HepG2 (cell line): ENCODE data around the gene VDAC1. TPM values are rescaled to one million over a fixed set of nuclear protein-coding genes. Genes with fewer than 3 reads are reported as not detected.

Source experiments
- ATRX ChIP-seq: sonication (generic); formaldehyde crosslinking; IDR thresholded peaks from 2 replicates; pipeline ENCODE4 v1.4.0; 2020; ENCODE audit warnings: missing genetic modification reagents, borderline replicate concordance
- CEBPG ChIP-seq: IDR thresholded peaks from 2 replicates; pipeline ENCODE4 v1.6.1; 2016
- KDM6A ChIP-seq: IDR thresholded peaks from 2 replicates; pipeline ENCODE4 v1.6.1; 2016; ENCODE audit warnings: low read depth
- MXD4 ChIP-seq: IDR thresholded peaks from 2 replicates; pipeline ENCODE4 v1.6.1; 2016; ENCODE audit warnings: mild to moderate bottlenecking, missing biosample characterization, missing genetic modification reagents
- MZF1 ChIP-seq: sonication (generic); formaldehyde crosslinking; IDR thresholded peaks from 2 replicates; pipeline ENCODE4 v1.8.1; 2023; ENCODE audit warnings: mild to moderate bottlenecking, missing genetic modification reagents, borderline replicate concordance
- RFX1 ChIP-seq: fragments of 450-650 bp; IDR thresholded peaks from 2 replicates; pipeline ENCODE4 v1.6.1; 2017
- RFXANK ChIP-seq: IDR thresholded peaks from 2 replicates; pipeline ENCODE4 v1.6.1; 2016
- TBX3 ChIP-seq: fragments of 450-650 bp; IDR thresholded peaks from 2 replicates; pipeline ENCODE4 v1.6.1; 2017; ENCODE audit warnings: antibody characterized with exemption, mild to moderate bottlenecking, inconsistent platforms, borderline replicate concordance
- ZBTB3 ChIP-seq: sonication (generic); formaldehyde crosslinking; IDR thresholded peaks from 2 replicates; pipeline ENCODE4 v1.4.0; 2020; ENCODE audit warnings: low read depth, mild to moderate bottlenecking, moderate library complexity, missing genetic modification reagents, borderline replicate concordance
- ZBTB43 ChIP-seq: sonication (generic); formaldehyde crosslinking; conservative IDR thresholded peaks from 2 replicates; pipeline ENCODE4 v1.4.0; 2020; ENCODE audit warnings: missing genetic modification reagents
- ZNF224 ChIP-seq: sonication (generic); formaldehyde crosslinking; IDR thresholded peaks from 2 replicates; pipeline ENCODE4 v1.5.0; 2020; ENCODE audit warnings: mild to moderate bottlenecking, missing genetic modification reagents
- ZNF451 ChIP-seq: sonication (generic); formaldehyde crosslinking; IDR thresholded peaks from 2 replicates; pipeline ENCODE4 v1.5.0; 2020; ENCODE audit warnings: mild to moderate bottlenecking, missing genetic modification reagents
- ZNF784 ChIP-seq: sonication (generic); formaldehyde crosslinking; IDR thresholded peaks from 2 replicates; pipeline ENCODE4 v1.5.1; 2020; ENCODE audit warnings: missing genetic modification reagents, mild to moderate bottlenecking, borderline replicate concordance
- polyA plus RNA-seq, 8 experiments: library from polyadenylated mRNA; depleted of rRNA in 3 of 8; stranded (reverse) in 7 of 8; unstranded in 1 of 8; fragments of >200 nt; fragmentation: Illumina TruSeq in 4 of 8; extraction: Trizol in 4 of 8; gene quantifications; 2 replicates each; pipeline versions ENCODE4 v1.2.1 to v1.2.3, GENCODE V29; 2011 to 2016; ENCODE audit warnings: low read depth in 4 of 8, missing spikeins in 1 of 8, mixed read lengths in 1 of 8; ENCODE audit not compliant: insufficient read depth in 1 of 8
- total RNA-seq, 5 experiments: library from RNA; depleted of rRNA; stranded (reverse); fragments of >200 nt; fragmentation: Illumina TruSeq; extraction: Trizol; gene quantifications; 2 replicates each; pipeline ENCODE4 v1.2.3, GENCODE V29; 2016; ENCODE audit warnings: low read depth in 1 of 5
- TF ChIP-seq, protein P1 (sequence below): sonication (generic); formaldehyde crosslinking; IDR thresholded peaks from 2 replicates; pipeline ENCODE4 v1.4.0; 2020; ENCODE audit warnings: missing genetic modification reagents, borderline replicate concordance
- TF ChIP-seq, protein P2 (sequence below): sonication (generic); formaldehyde crosslinking; IDR thresholded peaks from 2 replicates; pipeline ENCODE4 v1.5.0; 2020; ENCODE audit warnings: missing genetic modification reagents
- TF ChIP-seq, protein P3 (sequence below): sonication (generic); formaldehyde crosslinking; IDR thresholded peaks from 2 replicates; pipeline ENCODE4 v1.5.1; 2020; ENCODE audit warnings: missing genetic modification reagents, mild to moderate bottlenecking, borderline replicate concordance
- TF ChIP-seq, protein P4 (sequence below): sonication (generic); formaldehyde crosslinking; IDR thresholded peaks from 2 replicates; pipeline ENCODE4 v1.8.1; 2023; ENCODE audit warnings: mild to moderate bottlenecking, missing genetic modification reagents

The VDAC1 gene
- total and polyA plus RNA-seq, 2 of the 13 experiments (the other 11 are each of a cell fraction or from before 2014, with no cell fraction given): 112 to 380 TPM

- TF ChIP-seq, protein P1, sequence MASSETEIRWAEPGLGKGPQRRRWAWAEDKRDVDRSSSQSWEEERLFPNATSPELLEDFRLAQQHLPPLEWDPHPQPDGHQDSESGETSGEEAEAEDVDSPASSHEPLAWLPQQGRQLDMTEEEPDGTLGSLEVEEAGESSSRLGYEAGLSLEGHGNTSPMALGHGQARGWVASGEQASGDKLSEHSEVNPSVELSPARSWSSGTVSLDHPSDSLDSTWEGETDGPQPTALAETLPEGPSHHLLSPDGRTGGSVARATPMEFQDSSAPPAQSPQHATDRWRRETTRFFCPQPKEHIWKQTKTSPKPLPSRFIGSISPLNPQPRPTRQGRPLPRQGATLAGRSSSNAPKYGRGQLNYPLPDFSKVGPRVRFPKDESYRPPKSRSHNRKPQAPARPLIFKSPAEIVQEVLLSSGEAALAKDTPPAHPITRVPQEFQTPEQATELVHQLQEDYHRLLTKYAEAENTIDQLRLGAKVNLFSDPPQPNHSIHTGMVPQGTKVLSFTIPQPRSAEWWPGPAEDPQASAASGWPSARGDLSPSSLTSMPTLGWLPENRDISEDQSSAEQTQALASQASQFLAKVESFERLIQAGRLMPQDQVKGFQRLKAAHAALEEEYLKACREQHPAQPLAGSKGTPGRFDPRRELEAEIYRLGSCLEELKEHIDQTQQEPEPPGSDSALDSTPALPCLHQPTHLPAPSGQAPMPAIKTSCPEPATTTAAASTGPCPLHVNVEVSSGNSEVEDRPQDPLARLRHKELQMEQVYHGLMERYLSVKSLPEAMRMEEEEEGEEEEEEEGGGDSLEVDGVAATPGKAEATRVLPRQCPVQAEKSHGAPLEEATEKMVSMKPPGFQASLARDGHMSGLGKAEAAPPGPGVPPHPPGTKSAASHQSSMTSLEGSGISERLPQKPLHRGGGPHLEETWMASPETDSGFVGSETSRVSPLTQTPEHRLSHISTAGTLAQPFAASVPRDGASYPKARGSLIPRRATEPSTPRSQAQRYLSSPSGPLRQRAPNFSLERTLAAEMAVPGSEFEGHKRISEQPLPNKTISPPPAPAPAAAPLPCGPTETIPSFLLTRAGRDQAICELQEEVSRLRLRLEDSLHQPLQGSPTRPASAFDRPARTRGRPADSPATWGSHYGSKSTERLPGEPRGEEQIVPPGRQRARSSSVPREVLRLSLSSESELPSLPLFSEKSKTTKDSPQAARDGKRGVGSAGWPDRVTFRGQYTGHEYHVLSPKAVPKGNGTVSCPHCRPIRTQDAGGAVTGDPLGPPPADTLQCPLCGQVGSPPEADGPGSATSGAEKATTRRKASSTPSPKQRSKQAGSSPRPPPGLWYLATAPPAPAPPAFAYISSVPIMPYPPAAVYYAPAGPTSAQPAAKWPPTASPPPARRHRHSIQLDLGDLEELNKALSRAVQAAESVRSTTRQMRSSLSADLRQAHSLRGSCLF (CRISPR knock-in tag): no peak
- TF ChIP-seq TBX3: no peak
- TF ChIP-seq, protein P2, sequence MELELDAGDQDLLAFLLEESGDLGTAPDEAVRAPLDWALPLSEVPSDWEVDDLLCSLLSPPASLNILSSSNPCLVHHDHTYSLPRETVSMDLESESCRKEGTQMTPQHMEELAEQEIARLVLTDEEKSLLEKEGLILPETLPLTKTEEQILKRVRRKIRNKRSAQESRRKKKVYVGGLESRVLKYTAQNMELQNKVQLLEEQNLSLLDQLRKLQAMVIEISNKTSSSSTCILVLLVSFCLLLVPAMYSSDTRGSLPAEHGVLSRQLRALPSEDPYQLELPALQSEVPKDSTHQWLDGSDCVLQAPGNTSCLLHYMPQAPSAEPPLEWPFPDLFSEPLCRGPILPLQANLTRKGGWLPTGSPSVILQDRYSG (CRISPR knock-in tag): 0 out of 2 replicates have a peak, but pooled peaks have one; percentile 39
- no peak for TF ChIP-seq ATRX (CRISPR knock-in tag)
- no peak for TF ChIP-seq RFX1
- TF ChIP-seq, protein P3, sequence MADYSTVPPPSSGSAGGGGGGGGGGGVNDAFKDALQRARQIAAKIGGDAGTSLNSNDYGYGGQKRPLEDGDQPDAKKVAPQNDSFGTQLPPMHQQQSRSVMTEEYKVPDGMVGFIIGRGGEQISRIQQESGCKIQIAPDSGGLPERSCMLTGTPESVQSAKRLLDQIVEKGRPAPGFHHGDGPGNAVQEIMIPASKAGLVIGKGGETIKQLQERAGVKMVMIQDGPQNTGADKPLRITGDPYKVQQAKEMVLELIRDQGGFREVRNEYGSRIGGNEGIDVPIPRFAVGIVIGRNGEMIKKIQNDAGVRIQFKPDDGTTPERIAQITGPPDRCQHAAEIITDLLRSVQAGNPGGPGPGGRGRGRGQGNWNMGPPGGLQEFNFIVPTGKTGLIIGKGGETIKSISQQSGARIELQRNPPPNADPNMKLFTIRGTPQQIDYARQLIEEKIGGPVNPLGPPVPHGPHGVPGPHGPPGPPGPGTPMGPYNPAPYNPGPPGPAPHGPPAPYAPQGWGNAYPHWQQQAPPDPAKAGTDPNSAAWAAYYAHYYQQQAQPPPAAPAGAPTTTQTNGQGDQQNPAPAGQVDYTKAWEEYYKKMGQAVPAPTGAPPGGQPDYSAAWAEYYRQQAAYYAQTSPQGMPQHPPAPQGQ: no peak
- TF ChIP-seq ZBTB43 (CRISPR knock-in tag): no peak; the same call in none of the 2 replicates
- TF ChIP-seq, protein P4, sequence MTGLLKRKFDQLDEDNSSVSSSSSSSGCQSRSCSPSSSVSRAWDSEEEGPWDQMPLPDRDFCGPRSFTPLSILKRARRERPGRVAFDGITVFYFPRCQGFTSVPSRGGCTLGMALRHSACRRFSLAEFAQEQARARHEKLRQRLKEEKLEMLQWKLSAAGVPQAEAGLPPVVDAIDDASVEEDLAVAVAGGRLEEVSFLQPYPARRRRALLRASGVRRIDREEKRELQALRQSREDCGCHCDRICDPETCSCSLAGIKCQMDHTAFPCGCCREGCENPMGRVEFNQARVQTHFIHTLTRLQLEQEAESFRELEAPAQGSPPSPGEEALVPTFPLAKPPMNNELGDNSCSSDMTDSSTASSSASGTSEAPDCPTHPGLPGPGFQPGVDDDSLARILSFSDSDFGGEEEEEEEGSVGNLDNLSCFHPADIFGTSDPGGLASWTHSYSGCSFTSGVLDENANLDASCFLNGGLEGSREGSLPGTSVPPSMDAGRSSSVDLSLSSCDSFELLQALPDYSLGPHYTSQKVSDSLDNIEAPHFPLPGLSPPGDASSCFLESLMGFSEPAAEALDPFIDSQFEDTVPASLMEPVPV (CRISPR knock-in tag): peak; percentile 85; the same call in 1 of the 2 replicates
- TF ChIP-seq ZNF451 (CRISPR knock-in tag): peak; percentile 65; the same call in 1 of the 2 replicates
- TF ChIP-seq MXD4: no peak
- no peak for TF ChIP-seq RFXANK (CRISPR knock-in tag)
- peak; percentile 84 for TF ChIP-seq ZNF784 (CRISPR knock-in tag)
- TF ChIP-seq ZNF224 (CRISPR knock-in tag): peak; percentile 81; the same call in 1 of the 2 replicates
- TF ChIP-seq KDM6A (CRISPR knock-in tag): no peak
- TF ChIP-seq MZF1 (CRISPR knock-in tag): no peak
- TF ChIP-seq CEBPG (CRISPR knock-in tag): no peak; the same call in 1 of the 2 replicates
- no peak for TF ChIP-seq ZBTB3 (CRISPR knock-in tag)
Measured at GRCh38 chr5:134004626-134005416, at the start of gene VDAC1 (continued).
